Measurements from ENCODE around the gene IGF1.

The IGF1 gene

DNA sequence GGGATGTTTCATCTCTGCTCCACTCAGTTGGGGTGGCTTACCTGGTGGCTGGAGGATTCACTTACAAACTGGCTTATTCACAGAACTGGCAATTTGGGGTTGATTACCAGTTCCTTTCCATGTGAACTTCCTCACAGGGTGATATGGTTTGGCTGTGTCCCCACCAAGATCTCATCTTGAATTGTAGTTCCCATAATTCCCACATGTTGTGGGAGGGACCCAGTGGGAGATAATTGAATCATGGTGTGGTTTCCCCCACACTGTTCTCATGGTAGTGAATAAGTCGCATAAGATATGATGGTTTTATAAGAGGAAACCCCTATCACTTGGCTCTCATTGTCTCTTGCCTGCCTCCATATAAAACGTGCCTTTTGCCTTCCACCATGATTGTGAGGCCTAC, 26.9 kb upstream of the IGF1 start:
- no peak overlapping the region for H3K27ac Mint-ChIP-seq
- peaks cover 20% of the 10 kb centered on the region for H3K27me3 Mint-ChIP-seq
- ATAC-seq, result no peak
- DNase-seq, result no peak
- no peak overlapping the region for H3K4me3 Mint-ChIP-seq
- H3K4me1 Mint-ChIP-seq, result peaks cover 2% of the 10 kb centered on the region
- peaks cover 0 to 9% of the 10 kb centered on the region in 2 donors for H3K9me3 Mint-ChIP-seq

DNA sequence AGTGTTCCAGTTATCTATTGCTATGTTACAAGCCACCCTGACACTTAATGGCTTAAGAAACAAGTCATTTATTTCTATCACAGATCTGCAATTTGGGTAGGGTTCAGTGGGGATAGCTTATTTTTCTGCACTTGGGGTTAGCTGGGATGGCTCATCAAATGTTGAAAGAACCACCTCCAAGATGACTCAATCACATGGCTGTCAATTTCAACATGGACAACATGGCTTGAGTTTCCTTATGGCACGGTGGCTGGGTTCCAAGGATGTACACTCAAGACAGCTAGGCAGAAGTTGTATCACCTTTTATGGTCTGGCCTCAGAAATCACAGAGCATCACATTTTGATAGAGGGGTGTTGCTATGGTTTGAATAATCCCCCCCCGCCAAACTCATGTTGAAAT, 24.5 kb upstream of the IGF1 start:
- peaks cover 40% of the 10 kb centered on the region for H3K27me3 Mint-ChIP-seq
- H3K4me3 Mint-ChIP-seq, result no peak overlapping the region
- no peak for ATAC-seq
- H3K27ac Mint-ChIP-seq, result no peak overlapping the region
- H3K4me1 Mint-ChIP-seq, result no peaks in the 10 kb centered on the region
- DNase-seq, result no peak
- H3K9me3 Mint-ChIP-seq, result peaks cover 0 to 9% of the 10 kb centered on the region in 2 donors

DNA sequence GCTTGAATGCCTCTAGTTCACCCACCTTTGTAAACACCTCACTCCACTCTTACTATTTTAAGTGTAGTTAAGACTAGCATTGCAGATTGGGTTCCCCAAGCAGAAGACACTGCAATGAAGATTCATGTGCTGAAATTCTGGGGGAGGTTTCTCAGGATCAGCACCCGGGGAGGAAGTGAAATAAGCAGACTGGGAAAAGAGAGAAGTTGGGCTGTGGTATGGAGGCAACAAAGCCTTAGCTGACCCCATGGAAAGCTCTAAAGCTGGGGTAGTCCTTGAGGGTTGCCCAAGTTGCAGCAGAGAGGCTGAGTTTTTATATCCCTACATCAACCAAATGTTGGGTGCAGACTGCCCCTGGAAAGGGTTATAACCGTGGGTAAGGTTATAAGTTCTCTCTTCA, 23.9 kb upstream of the IGF1 start:
- Mint-ChIP-seq H3K4me3 (no peak overlapping the region), H3K4me1 (no peaks in the 10 kb centered on the region)
- ATAC-seq, result no peak

DNA sequence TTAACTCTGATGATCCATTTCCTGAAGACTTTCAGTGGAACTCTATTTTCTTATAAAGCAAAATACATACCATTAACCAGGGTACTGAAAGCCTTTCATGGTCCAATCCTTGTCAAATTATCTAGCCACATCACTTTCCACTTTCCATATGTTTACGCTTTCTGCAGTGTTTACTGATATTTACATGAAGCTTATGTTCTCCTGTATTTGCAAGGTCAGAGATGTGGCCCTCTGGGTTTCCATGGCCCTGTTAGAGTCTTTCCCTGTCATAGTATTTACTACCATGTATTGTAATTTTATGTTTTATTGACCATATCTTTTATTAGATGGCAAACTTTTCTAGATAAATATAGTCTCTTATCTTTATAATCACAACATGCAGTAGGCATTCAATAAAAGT, 23.5 kb upstream of the IGF1 start:
- Mint-ChIP-seq H3K4me1 (no peaks in the 10 kb centered on the region), H3K4me3 (no peak overlapping the region), H3K27ac (no peak overlapping the region), H3K9me3 (peaks cover 0 to 9% of the 10 kb centered on the region in 2 donors), H3K27me3 (peaks cover 40% of the 10 kb centered on the region)
- no peak for DNase-seq
- ATAC-seq, result no peak

More for the DNA sequence above, 23.9 kb upstream of the IGF1 start:
- H3K27ac Mint-ChIP-seq, result no peak overlapping the region
- H3K27me3 Mint-ChIP-seq, result peaks cover 40% of the 10 kb centered on the region
- no peak for DNase-seq
- H3K9me3 Mint-ChIP-seq, result peaks cover 0 to 9% of the 10 kb centered on the region in 2 donors

DNA sequence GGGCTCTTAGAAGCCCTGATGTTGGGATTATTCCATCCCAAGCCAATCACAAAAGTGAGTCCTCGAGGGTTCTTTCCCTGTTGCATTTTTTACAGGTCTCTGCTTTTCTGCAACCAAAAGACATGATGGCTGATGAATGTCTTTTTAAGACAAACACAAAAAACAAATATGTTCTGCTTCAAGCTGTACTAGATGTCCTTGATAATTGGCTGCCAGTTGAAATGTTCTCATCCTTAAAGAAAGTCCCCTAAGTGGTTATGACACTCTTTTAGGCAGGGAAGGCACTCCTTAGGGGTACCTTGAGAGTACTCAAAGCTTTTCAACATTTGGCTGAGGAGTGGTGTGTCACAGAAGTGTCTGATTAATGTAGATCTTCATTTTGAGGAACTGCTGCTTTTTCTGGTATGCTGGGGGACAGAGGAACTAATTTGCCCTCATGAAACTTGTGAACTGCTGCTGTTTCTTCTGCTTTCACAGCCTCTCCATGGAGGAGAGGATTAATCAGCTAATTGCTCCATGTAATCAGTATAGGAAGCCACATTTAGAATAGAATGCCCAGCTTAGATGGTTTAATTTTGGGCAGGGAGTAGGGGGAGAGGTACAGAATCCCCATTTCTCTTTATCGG, 22.8 kb upstream of the IGF1 start:
- Mint-ChIP-seq H3K4me1 (no peaks in the 10 kb centered on the region), H3K9me3 (peaks cover 0 to 9% of the 10 kb centered on the region in 2 donors), H3K27ac (no peak overlapping the region), H3K27me3 (peaks cover 40% of the 10 kb centered on the region), H3K4me3 (no peak overlapping the region)
- ATAC-seq, result no peak
- DNase-seq, result no peak

DNA sequence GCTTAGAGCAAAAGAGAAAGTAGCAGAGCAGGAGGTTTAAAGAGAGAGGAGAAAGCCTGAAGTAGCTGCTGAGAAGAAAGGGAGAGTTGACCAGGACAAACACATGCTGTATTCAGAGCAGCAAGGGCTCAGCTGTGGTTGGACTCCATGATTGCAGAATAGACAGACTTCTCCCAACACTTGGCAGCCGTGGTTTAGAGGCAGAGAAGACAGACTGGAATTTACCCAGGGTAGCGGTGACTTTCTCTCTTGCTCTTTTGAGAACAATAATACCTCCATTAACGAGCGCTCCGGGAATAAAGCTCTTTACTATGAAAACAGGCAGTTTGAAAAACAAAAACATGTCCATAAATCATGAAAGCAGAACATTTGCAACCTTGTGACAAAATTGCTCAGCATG, 21.4 kb upstream of the IGF1 start:
- no peak overlapping the region for H3K4me3 Mint-ChIP-seq

DNA sequence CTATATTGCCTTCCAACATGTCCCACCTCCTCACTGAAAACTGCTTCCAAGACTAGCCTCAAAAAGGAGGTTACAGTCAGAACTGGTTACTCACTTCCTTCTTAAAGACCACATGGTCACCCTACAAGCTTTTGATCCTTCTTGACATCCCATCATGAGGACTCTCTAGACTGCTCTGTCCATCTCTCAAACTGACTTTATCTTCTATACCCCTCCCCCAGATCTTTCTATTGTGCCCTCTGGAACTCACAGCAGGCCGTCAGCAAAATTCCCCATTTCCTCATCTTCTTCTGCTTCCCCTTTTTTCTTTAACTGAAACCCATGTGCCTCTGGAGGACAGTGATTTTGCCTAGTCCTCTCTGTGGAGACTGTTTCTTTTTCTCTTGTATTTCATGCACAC, 18.1 kb upstream of the IGF1 start:
- H3K27ac Mint-ChIP-seq, result no peak overlapping the region
- peaks cover 33% of the 10 kb centered on the region for H3K27me3 Mint-ChIP-seq
- H3K4me3 Mint-ChIP-seq, result no peak overlapping the region
- H3K4me1 Mint-ChIP-seq, result no peaks in the 10 kb centered on the region
- DNase-seq, result no peak
- H3K9me3 Mint-ChIP-seq, result peaks cover 7% of the 10 kb centered on the region in 2 donors
- no peak for ATAC-seq

More for the DNA sequence above, 21.4 kb upstream of the IGF1 start:
- ATAC-seq (no peak), DNase-seq (no peak)
- Mint-ChIP-seq H3K4me1 (no peaks in the 10 kb centered on the region), H3K9me3 (peaks cover 0 to 6% of the 10 kb centered on the region in 2 donors), H3K27me3 (peaks cover 36% of the 10 kb centered on the region), H3K27ac (no peak overlapping the region)

DNA sequence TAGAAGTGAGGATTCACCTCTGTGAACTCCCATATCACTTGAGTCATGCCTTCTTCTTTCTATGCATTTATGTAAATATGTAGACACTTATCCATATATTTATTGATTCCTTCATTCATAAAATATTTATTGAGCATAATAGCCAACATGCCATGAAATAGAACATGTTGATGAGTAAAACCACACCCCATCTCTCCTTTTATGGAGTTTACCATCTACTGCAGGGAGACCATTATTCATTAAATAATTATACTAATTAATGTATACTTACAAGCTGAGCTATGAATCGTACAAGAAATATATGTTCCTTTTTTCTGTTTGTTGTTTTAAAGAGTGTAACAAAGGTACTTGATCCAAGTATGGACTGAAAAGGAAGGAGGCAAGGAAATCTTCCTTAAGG, 17.4 kb upstream of the IGF1 start:
- Mint-ChIP-seq H3K27ac (no peak overlapping the region), H3K4me3 (no peak overlapping the region), H3K9me3 (peaks cover 7 to 13% of the 10 kb centered on the region in 2 donors), H3K4me1 (no peaks in the 10 kb centered on the region), H3K27me3 (peaks cover 39% of the 10 kb centered on the region)
- ATAC-seq (no peak), DNase-seq (no peak)

DNA sequence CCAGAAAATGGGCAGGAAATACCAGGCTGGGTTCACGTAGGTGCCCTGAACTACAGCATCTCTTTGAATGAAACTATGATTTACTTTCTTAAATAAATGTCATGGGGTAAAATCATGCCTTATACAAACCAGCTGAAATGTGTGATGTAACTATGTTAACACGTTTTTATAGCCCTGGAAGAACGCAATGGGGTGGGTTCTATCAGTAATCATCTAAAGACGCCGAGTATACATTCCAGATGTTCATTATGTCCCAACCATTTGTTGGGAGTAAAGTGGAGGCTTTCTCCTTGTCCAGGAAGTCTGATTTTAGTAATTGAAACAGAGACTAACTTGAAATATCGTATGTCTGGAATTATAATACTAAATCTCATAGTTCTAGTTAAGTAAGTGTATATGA, 16.2 kb upstream of the IGF1 start:
- H3K27ac Mint-ChIP-seq, result no peak overlapping the region
- peaks cover 7 to 14% of the 10 kb centered on the region in 2 donors for H3K9me3 Mint-ChIP-seq
- peaks cover 42% of the 10 kb centered on the region for H3K27me3 Mint-ChIP-seq
- ATAC-seq (no peak), DNase-seq (no peak)
- no peaks in the 10 kb centered on the region for H3K4me1 Mint-ChIP-seq
- H3K4me3 Mint-ChIP-seq, result no peak overlapping the region

DNA sequence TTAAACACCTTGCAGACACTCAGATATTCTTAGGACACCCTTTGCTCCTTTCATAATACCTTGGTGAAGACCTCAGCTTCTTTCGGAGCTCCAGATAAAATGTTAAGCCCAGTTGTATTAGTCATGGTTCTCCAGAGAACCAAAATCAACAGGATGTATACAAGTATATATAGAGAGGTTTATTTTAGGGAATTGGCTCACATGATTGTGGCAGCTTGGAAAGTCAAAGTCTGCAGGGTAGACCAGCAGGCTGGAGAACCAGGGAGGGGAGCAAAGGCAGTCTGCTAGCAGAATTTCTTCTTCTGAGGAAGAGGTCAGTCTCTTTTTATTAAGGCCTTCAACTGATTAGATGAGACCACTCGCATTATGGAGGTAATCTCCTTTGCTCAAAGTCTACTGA, 6.9 kb upstream of the IGF1 start:
- Mint-ChIP-seq H3K9me3 (no peaks in the 10 kb centered on the region), H3K4me3 (no peak overlapping the region), H3K27ac (no peak overlapping the region), H3K4me1 (peaks cover 5% of the 10 kb centered on the region), H3K27me3 (peaks cover 14% of the 10 kb centered on the region)
- ATAC-seq (no peak), DNase-seq (no peak)

DNA sequence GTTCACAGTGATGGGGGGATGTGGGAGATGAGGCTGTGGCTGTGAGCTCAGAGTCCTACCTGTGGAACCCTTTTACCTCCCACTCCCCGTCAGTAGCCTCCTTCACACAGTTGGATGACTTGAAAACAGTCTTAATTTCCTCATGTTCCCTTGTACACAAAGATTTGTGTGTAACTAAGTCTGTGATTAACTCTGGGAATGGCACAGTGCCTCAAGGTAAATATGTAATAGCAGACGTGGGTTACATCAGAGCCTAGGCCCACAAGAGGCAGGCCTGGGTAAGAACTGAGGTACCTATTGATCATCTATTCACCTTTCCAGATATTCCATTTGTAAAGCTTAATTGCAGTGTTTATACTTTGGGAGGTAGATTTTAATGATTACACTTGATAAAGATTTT, 5.8 kb upstream of the IGF1 start:
- H3K4me1 Mint-ChIP-seq, result peaks cover 5% of the 10 kb centered on the region
- H3K4me3 Mint-ChIP-seq, result no peak overlapping the region
- H3K27me3 Mint-ChIP-seq, result peaks cover 3% of the 10 kb centered on the region
- ATAC-seq (no peak), DNase-seq (no peak)
- H3K9me3 Mint-ChIP-seq, result no peaks in the 10 kb centered on the region
- H3K27ac Mint-ChIP-seq, result no peak overlapping the region

DNA sequence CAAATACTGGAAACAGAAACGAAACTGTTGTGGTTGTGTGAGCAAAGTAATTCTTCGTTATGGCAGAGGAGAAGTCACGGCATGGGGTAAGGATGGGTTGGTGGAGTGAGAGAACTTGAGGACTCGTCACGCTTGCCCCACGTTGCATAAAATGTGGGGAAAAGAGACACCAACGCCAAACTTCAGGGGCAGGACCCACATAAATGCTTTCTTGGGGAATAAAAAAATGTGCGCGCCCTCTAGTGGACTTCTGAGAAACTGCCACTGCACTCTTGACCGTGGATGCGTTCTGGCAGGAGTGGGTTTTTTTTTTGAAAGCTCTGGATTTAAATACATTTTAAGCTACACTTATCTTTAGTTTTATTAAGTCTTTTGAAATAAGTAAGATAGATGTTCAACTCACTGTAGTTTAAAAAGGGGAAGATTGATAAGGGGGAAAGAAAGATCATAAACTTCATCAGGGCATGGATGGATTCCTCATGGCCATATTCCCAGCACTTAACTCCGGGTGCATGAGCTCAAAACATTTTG, 4.1 kb upstream of the IGF1 start:
- peak overlapping the region; percentile 98 to 99 for H3K27ac Mint-ChIP-seq
- DNase-seq, result peak; percentile 78 to 80
- peaks cover 5% of the 10 kb centered on the region for H3K4me1 Mint-ChIP-seq
- H3K27me3 Mint-ChIP-seq, result no peaks in the 10 kb centered on the region
- no peaks in the 10 kb centered on the region for H3K9me3 Mint-ChIP-seq
- peak; percentile 93 for ATAC-seq
- H3K4me3 Mint-ChIP-seq, result peak overlapping the region; percentile 77 to 78

DNA sequence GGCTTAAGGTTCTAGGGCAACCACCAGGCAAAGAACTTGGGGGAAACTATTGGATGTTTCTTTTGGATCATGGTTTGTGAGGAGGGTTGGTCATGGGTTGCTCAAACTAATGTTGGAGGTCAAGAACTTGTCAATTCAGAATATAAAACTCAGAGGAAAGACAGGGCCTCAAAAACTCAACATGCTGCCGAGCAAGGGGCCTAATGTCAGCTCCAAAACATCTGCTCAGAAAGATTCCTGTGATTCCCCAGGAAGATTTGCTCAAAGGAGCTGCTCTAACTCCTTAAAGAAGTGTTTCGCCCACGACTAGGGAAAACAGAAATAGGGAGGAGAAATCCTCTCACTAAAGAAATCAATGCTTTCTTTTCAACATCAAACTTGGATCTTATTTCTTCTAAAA, 3.7 kb upstream of the IGF1 start:
- peaks cover 5% of the 10 kb centered on the region for H3K4me1 Mint-ChIP-seq
- H3K27me3 Mint-ChIP-seq, result no peaks in the 10 kb centered on the region
- H3K9me3 Mint-ChIP-seq, result no peaks in the 10 kb centered on the region
- ATAC-seq (peak; percentile 56), DNase-seq (peak; percentile 14 to 44)
- H3K4me3 Mint-ChIP-seq, result peak overlapping the region; percentile 77 to 78
- peak overlapping the region; percentile 98 to 99 for H3K27ac Mint-ChIP-seq

DNA sequence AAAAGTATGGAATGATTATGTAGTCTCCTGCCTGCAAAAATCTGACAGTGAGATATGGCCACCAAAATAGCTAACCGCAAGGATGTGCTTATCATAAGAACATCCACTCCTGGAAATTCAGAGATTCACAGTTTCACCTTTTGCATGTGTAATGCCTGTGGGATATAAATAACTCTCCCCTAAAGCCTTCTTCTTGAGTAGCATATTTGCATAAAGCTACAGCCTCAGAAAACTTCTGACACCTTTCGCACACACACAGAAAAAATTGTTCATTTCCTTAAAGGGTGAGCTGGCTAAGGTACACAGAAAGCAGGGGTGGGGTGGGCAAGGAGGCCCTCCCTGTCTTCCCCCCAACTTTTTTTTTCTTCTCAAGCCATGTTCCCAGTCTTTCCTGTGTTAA, 3.1 kb upstream of the IGF1 start:
- peak; percentile 41 for ATAC-seq
- Mint-ChIP-seq H3K4me3 (peak overlapping the region in 1 of 2 donors; percentile 78), H3K4me1 (peaks cover 5% of the 10 kb centered on the region), H3K27me3 (no peaks in the 10 kb centered on the region), H3K9me3 (no peaks in the 10 kb centered on the region), H3K27ac (peak overlapping the region; percentile 98 to 99)
- peak; percentile 20 to 26 for DNase-seq

DNA sequence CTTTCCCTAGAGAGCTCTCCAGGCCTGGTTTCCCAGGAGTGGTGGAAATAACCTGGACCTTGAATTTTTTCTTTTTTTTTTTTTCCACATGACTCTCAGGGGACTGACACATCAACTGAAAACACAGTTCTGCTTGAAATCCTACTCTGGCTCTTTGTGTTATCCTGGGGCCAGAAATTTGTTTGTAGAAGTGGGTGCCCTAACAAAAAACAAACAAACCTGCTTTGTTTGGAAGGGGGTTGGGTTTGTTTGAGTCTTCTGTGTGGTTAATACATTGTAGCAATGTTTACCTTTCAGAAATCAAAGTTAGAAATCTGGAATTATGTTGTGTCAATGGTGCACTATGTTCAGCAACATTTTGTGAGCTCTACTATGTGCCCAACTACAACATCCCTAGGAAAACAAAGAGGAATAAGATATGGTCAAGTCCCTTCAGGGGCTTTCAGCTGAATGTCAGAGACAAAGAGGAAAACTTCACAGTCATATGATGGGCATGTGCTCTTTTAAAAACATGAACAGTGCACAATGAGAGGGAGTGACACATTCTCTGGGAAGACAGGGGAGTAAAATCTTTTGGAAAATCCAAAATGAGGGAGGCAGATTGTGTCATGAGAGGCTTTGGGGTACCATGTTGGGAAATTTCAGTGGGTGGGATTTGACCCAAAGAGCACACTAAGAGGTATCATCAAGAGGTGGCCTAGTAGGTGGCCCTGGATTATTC, 1.5 kb upstream of the IGF1 start:
- Mint-ChIP-seq H3K4me1 (peaks cover 5% of the 10 kb centered on the region), H3K27me3 (no peaks in the 10 kb centered on the region), H3K9me3 (no peaks in the 10 kb centered on the region), H3K4me3 (no peak overlapping the region), H3K27ac (no peak overlapping the region)
- DNase-seq, result no peak
- no peak for ATAC-seq

DNA sequence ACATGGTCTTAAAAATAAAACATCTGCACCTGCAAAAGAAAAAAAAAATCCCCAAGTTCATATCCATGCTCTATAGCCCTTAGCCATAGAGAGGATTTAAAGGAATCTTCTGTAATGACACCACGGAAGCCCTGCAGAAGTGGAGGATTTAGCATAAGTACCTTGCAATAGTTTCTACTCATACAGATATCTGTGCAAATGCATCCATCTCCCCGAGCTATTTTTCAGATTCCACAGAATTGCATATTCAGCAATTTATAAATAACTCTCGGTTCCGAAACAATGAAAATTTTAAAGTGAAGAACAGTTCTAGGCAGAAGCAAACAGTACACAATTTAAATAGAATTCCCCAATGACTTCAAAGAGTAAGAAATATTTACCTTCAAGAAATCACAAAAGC, 424 bp downstream of the IGF1 start:
- ATAC-seq (no peak), DNase-seq (no peak)
- H3K4me1 Mint-ChIP-seq, result no peaks in the 10 kb centered on the region
- H3K9me3 Mint-ChIP-seq, result no peaks in the 10 kb centered on the region
- H3K27me3 Mint-ChIP-seq, result no peaks in the 10 kb centered on the region
- no peak overlapping the region for H3K4me3 Mint-ChIP-seq
- no peak overlapping the region for H3K27ac Mint-ChIP-seq

All from stimulated activated naive CD8-positive, alpha-beta T cell treated with anti-CD3 and anti-CD28 coated beads, Interleukin-15, amount 100 ng/mL, for 72 hours (primary cell).